ENCODE measurements around the gene MARCHF3.

MARCHF3 gene

DNA sequence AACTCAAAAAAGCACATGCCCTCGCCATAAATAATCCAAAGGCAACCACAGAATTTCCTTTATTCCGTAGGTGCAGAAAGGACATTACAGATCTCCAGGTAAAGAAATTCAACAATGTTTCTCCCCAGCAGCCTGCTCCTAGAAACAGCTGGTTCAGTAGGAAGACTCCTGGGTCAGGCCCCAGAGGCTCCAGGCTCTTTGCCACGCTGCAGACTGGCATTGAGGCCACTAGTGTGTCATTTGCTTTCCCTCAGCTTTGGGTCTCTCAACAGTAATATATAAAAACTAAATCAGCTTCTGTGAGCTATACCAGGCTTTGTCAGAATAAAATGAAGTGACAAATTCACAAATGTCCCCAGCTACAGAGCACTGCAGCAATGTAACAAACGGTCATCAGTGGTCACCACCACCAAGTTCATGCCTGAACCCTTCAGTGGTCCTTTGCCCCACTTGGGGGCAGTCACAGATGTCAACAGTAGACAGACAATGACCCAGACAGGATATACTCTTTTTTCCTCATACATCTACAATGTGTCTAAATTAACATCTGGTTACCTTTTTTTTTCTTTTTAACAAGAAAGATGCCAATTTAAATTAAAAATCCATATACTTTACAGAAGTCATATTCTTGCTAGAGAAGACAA, 93.5 kb downstream of the MARCHF3 start:
- TF ChIP-seq, protein P1, sequence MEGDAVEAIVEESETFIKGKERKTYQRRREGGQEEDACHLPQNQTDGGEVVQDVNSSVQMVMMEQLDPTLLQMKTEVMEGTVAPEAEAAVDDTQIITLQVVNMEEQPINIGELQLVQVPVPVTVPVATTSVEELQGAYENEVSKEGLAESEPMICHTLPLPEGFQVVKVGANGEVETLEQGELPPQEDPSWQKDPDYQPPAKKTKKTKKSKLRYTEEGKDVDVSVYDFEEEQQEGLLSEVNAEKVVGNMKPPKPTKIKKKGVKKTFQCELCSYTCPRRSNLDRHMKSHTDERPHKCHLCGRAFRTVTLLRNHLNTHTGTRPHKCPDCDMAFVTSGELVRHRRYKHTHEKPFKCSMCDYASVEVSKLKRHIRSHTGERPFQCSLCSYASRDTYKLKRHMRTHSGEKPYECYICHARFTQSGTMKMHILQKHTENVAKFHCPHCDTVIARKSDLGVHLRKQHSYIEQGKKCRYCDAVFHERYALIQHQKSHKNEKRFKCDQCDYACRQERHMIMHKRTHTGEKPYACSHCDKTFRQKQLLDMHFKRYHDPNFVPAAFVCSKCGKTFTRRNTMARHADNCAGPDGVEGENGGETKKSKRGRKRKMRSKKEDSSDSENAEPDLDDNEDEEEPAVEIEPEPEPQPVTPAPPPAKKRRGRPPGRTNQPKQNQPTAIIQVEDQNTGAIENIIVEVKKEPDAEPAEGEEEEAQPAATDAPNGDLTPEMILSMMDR (conservative IDR thresholded peaks at IDR 0.05) = no peak
- TF ChIP-seq ZFX (IDR thresholded peaks at IDR 0.05) = no peak
- no peak overlapping the region for H3K27ac ChIP-seq

DNA sequence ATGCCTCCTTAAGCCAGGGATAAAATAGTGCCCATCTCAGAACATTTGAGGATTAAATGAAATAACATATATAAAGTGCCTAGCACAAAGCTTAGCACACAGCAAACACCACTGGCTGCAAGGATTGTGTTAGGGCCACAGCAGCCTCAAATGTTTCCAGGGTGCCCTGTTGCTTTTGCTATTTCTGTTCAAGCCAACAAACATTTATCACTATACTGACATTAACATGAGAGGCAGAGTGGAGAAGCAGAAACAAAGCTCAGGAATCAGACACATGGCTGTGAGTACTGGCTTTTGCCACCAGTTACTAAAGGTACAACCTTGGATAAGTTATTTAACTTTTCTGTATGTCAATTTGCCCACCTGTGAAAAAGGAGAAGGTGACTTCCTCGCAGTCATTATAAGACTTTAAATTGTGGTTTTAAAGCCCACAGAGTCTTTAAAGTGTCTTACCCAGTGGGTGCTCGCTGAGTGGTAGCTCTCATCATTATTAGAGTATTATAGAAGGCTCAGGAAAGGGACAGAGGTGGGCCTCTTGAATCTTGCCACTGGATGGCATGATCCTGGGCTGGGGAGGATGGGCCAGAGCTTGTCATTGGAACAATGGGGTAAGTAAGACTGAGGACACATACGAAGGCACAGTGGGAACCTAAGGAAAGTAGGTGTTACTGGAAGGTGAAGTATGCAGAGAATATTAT, 98.2 kb downstream of the MARCHF3 start:
- no peak overlapping the region for H3K27ac ChIP-seq
- TF ChIP-seq, protein P1 (conservative IDR thresholded peaks at IDR 0.05) = no peak

DNA sequence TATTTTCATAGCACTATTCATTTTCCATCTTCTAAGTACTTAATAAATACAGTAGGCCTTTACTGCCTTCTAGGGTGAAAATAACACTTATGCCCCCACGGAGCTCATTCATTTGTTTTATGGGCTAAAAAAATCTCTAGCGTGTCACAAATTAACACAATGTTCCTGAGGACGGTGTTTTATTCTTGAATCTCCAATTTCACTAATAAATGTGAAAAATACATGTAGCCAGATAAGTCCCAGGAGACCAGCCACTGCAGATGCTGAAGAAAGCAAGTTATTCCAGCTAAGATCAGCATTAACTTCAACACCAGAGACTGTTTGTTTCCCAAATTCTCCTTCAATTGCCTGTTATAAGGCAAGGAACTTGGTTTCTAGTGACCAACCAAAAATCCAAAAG, 102.3 kb downstream of the MARCHF3 start:
- TF ChIP-seq ZFX (IDR thresholded peaks at IDR 0.05) = no peak
- TF ChIP-seq, protein P1 (conservative IDR thresholded peaks at IDR 0.05) = no peak
- no peak overlapping the region for H3K27ac ChIP-seq

DNA sequence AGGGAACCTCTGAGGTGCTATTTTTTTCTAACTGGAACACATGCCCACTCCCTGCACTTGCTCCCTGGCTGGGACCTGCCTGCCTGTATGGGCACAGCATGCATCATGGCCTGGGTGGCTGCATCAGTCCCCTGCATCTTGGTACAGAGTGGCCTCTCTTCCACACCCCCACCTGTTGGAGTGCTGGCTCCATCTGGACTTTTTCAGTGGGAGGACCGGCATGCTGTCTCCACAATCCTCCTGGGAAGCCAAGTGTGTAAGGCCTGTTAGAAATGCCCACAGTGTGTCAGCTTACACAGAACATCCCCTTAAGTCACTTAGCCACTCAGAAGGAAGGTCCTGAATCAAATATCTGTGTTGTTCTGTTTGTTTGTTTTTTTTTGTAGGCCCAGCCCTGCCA, 102.9 kb downstream of the MARCHF3 start:
- no peak overlapping the region for H3K27ac ChIP-seq
- TF ChIP-seq, protein P1 (conservative IDR thresholded peaks at IDR 0.05) = no peak
- no peak for TF ChIP-seq ZFX (IDR thresholded peaks at IDR 0.05)

DNA sequence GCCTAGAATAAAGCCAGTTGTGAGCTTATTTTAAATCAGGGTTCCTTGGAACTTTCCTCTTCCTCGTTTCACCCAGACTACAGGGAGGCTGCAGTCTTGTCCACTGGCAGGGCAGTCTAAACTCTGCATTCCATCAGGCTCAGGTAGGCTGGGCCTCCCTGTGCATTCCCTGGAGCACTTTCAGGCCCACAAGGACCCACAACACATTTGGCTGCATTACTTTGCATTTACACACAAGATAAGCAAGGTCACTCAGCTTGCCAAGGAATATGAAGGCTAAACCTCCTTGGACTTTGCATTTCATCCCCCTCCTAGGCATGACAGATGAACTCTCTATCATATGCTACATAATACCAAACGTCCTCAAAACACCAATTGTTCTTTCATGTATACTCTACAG, 104.2 kb downstream of the MARCHF3 start:
- no peak overlapping the region for H3K27ac ChIP-seq
- TF ChIP-seq, protein P1 (conservative IDR thresholded peaks at IDR 0.05) = no peak
- TF ChIP-seq ZFX (IDR thresholded peaks at IDR 0.05) = no peak

DNA sequence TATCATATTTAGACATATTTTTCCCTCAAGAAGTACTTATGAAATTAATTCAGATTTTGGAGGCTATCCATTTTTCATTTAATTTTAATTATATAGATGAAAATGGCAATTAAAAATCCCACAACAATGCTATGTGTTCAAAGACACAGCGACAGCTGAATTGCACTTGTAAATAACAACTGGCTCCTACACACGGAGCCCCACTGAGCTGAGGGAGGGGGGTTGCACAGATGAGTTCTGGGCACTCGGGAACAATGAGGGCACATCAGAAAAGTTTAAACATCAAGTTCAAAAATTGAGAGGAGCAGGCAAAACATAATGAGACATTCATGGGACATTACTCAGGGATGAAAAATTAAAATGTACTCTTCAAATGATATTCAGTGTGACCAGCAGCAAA, 104.9 kb downstream of the MARCHF3 start:
- no peak overlapping the region for H3K27ac ChIP-seq
- no peak for TF ChIP-seq ZFX (IDR thresholded peaks at IDR 0.05)
- TF ChIP-seq, protein P1 (conservative IDR thresholded peaks at IDR 0.05) = no peak

DNA sequence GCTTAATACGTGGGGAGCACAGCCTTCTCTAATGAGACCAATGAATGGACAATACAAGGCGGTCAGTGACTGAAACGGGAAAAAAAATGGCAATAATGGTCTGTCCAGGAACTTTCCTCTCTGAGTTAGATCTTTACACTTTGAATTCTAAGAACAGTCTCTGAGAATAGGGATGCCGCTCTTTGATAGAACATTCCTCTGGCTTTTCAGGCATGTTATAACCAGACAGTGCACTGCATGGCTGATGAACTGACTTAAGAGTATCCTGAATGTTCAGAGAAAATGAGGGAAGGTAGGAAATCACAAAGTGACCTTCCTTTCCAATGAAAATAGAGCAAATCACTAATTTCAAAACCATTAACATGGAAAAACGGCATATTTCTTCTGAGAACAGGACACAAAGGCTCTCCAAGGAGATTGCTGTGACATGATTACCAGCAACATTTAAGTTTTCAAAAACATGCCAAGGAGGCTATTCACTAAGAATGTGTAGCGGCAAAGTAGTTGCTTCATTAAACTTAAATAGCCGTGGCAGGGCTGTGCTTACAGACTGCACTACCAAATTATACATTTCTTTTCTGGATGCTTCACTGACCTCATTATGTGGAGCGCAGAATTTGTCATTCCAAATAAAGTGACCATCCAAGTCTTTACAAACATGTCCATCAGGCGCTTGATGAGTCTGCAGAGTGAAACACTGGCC, 105.9 kb downstream of the MARCHF3 start:
- H3K27ac ChIP-seq = no peak overlapping the region
- TF ChIP-seq, protein P1 (conservative IDR thresholded peaks at IDR 0.05) = no peak
- no peak for TF ChIP-seq ZFX (IDR thresholded peaks at IDR 0.05)

Data from C4-2B (cell line).